AG04450 (cell line): ENCODE results near the gene GRID1. TPM values are rescaled to one million over a fixed set of nuclear protein-coding genes. Genes with fewer than 3 reads are reported as not detected.

Experiments
- CTCF ChIA-PET: fragments of 300-600, 350-600 bp; formaldehyde crosslinking; extraction: SDS; loops from one replicate; lab custom pipeline; 2022; ENCODE audit warnings: antibody characterized with exemption, inconsistent platforms; lab: Charles Lee
- POLR2A ChIA-PET: fragments of 350-600 bp; formaldehyde crosslinking; extraction: SDS; loops from one replicate; lab custom pipeline; 2021; ENCODE audit warnings: antibody characterized with exemption, inconsistent platforms; lab: Yijun Ruan, JAX
- DNase-seq: peaks from one replicate; pipeline ENCODE4 v3.0.0-alpha.2; 2011; ENCODE audit warnings: low read depth, low spot score
- H3K27ac ChIP-seq: one replicate; pipeline ENCODE4 v1.5.1; 2012; ENCODE audit warnings: low read depth, low read length, control low read depth
- H3K27me3 ChIP-seq: one replicate; pipeline ENCODE4 v1.6.0; 2012; ENCODE audit warnings: low read length; ENCODE audit not compliant: control insufficient read depth, insufficient read depth
- H3K4me3 ChIP-seq: 2 replicates; pipeline ENCODE4 v1.5.1; 2011; ENCODE audit warnings: mild to moderate bottlenecking, low read depth, low read length, control low read depth
- H3K9me3 ChIP-seq: 2 replicates; pipeline ENCODE4 v1.5.1; 2012; ENCODE audit warnings: low read length; ENCODE audit not compliant: control insufficient read depth, insufficient read depth
- CTCF ChIP-seq: IDR thresholded peaks from 2 replicates; pipeline ENCODE4 v1.5.1; 2011; ENCODE audit warnings: low read depth, low read length, control low read depth, inconsistent platforms
- polyA plus RNA-seq: library from polyadenylated mRNA; depleted of rRNA; stranded (reverse); fragments of >200 nt; gene quantifications from 2 replicates; pipeline ENCODE4 v1.2.3, GENCODE V29; 2011

The GRID1 gene
- polyA plus RNA-seq, 1 experiment: not detected

GRCh38 chr10:86130041-86130440 lies 236.6 kb downstream of the GRID1 start:
- peaks cover 10% of the 10 kb centered on the region; the same call in 1 of the 2 replicates for H3K9me3 ChIP-seq
- POLR2A ChIA-PET: no interaction called here
- TF ChIP-seq CTCF: no peak
- H3K4me3 ChIP-seq: no peak overlapping the region
- no peak for DNase-seq
- no peaks in the 10 kb centered on the region for H3K27me3 ChIP-seq
- CTCF ChIA-PET: no interaction called here
- no peak overlapping the region for H3K27ac ChIP-seq

DNA sequence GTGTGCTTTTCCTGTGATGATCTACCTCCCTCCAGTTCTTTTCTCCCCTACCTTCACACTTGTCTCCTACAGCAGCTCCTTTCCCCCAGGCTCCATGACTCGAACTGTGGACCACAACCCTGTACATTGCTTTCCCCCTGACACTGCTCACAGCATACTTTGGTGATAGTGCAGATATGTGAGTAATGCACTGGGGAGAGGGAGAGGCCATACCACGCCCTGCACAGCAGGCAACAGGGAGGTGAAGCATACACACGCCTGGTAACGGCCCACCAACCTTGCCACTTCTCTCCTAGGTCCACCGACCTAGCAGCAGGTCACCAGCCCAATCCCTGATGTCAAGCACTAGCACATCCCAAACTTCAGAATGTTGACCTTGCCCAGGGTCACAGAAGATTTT lies 238.2 kb downstream of the GRID1 start:
- DNase-seq: no peak
- POLR2A ChIA-PET: no interaction called here
- Histone ChIP-seq H3K27ac (no peak overlapping the region), H3K4me3 (no peak overlapping the region), H3K9me3 (peaks cover 14% of the 10 kb centered on the region; the same call in 1 of the 2 replicates), H3K27me3 (no peaks in the 10 kb centered on the region)
- no peak for TF ChIP-seq CTCF
- CTCF ChIA-PET: no interaction called here

- no peak for TF ChIP-seq CTCF
- Histone ChIP-seq H3K27ac (no peak overlapping the region), H3K27me3 (no peaks in the 10 kb centered on the region), H3K4me3 (no peak overlapping the region), H3K9me3 (peaks cover 16% of the 10 kb centered on the region; the same call in 1 of the 2 replicates)
- ChIA-PET POLR2A (no interaction called here), CTCF (no interaction called here)
- DNase-seq: no peak
Observed at GRCh38 chr10:86127274-86127819, 239.2 kb downstream of the GRID1 start.

- no peak for DNase-seq
- Histone ChIP-seq H3K4me3 (no peak overlapping the region), H3K9me3 (peaks cover 9% of the 10 kb centered on the region; the same call in 1 of the 2 replicates), H3K27ac (no peak overlapping the region), H3K27me3 (no peaks in the 10 kb centered on the region)
- POLR2A ChIA-PET: no interaction called here
- CTCF ChIA-PET: no interaction called here
- TF ChIP-seq CTCF: no peak
Observed at GRCh38 chr10:86124734-86125133, 241.9 kb downstream of the GRID1 start.

- ChIA-PET POLR2A (no interaction called here), CTCF (no interaction called here)
- no peak for DNase-seq
- H3K27ac ChIP-seq: no peak overlapping the region
- no peak overlapping the region for H3K4me3 ChIP-seq
- TF ChIP-seq CTCF: no peak
- H3K27me3 ChIP-seq: no peaks in the 10 kb centered on the region
- H3K9me3 ChIP-seq: peaks cover 6% of the 10 kb centered on the region; the same call in 1 of the 2 replicates
Observed at GRCh38 chr10:86123715-86124114, 242.9 kb downstream of the GRID1 start.
